NCI-H460 (cell line): ENCODE data around the gene GUCY2F. TPM values are rescaled to one million over a fixed set of nuclear protein-coding genes. Genes with fewer than 3 reads are reported as not detected.

ENCODE experiments used
- DNase-seq: peaks from one replicate; pipeline ENCODE4 v3.0.0-alpha.2; 2016; ENCODE audit warnings: low read depth; ENCODE audit errors: extremely low read depth
- polyA plus RNA-seq: library from polyadenylated mRNA; depleted of rRNA; stranded (reverse); fragments of >200 nt; gene quantifications from 2 replicates; pipeline ENCODE4 v1.2.3, GENCODE V29; 2014; cell fraction: nucleus; rRNA removed
- total RNA-seq: library from RNA; depleted of rRNA; stranded (reverse); fragments of >200 nt; shearing (Covaris generic); gene quantifications from 2 replicates; pipeline ENCODE4 v1.2.3, GENCODE V29; 2014; rRNA removed

Gene GUCY2F
- total RNA-seq: 0.09 TPM in 1 of 2 replicates, not detected in the other
- polyA plus RNA-seq: not detected in 2 replicates

GRCh38 chrX:109481986-109482385 is at the start of gene GUCY2F:
TSS of gene GUCY2F (minus strand) at chrX:109482086. CDS start at chrX:109475936, 6,150 bp downstream.
- DNase-seq: no peak

- no peak for DNase-seq
Measured at GRCh38 chrX:109519001-109519400, 37.1 kb upstream of the GUCY2F start.

GRCh38 chrX:109511113-109511512 is 29.2 kb upstream of the GUCY2F start:
- DNase-seq: no peak

GRCh38 chrX:109508915-109509314 is 27.0 kb upstream of the GUCY2F start:
- no peak for DNase-seq

- DNase-seq: no peak
Measured at GRCh38 chrX:109501176-109501575, 19.3 kb upstream of the GUCY2F start.

GRCh38 chrX:109498434-109498833 is 16.5 kb upstream of the GUCY2F start:
- no peak for DNase-seq

GRCh38 chrX:109489174-109489573 is 7.3 kb upstream of the GUCY2F start:
- DNase-seq: no peak

GRCh38 chrX:109487640-109488039 is 5.8 kb upstream of the GUCY2F start:
- DNase-seq: no peak

- DNase-seq: peak; percentile 69
Measured at GRCh38 chrX:109485470-109486340, 3.8 kb upstream of the GUCY2F start.

- no peak for DNase-seq
Measured at GRCh38 chrX:109484886-109485285, 3.0 kb upstream of the GUCY2F start.

GRCh38 chrX:109475174-109475891 is 6.6 kb downstream of the GUCY2F start:
- DNase-seq: peak; percentile 35

- DNase-seq: no peak
Measured at GRCh38 chrX:109472939-109473735, 8.7 kb downstream of the GUCY2F start.

GRCh38 chrX:109464231-109464630 is 17.7 kb downstream of the GUCY2F start:
- DNase-seq: no peak

- no peak for DNase-seq
Measured at GRCh38 chrX:109463784-109464183, 18.1 kb downstream of the GUCY2F start.

GRCh38 chrX:109448282-109448938 is 33.5 kb downstream of the GUCY2F start:
- DNase-seq: no peak

- DNase-seq: no peak
Measured at GRCh38 chrX:109441266-109441665, 40.6 kb downstream of the GUCY2F start.

GRCh38 chrX:109440475-109440874 is 41.4 kb downstream of the GUCY2F start:
- no peak for DNase-seq

GRCh38 chrX:109409181-109409580 is 72.7 kb downstream of the GUCY2F start:
- DNase-seq: no peak

GRCh38 chrX:109403922-109404321 is 78.0 kb downstream of the GUCY2F start:
- DNase-seq: no peak

GRCh38 chrX:109399831-109400230 is 82.1 kb downstream of the GUCY2F start:
- DNase-seq: no peak
